SK-N-SH (cell line): Measurements from ENCODE around the gene PLXNA4. TPM values are rescaled to one million over a fixed set of nuclear protein-coding genes. Genes with fewer than 3 reads are reported as not detected.

Experiments used
- CTCF ChIA-PET: fragments of 300-600, 350-600 bp; formaldehyde crosslinking; extraction: SDS; loops from one replicate; lab custom pipeline; 2021; lab: Yijun Ruan, JAX
- POLR2A ChIA-PET: fragments of 350-600 bp; sonication (Branson Sonifier 250); formaldehyde crosslinking; extraction: SDS; loops from one replicate; lab custom pipeline; 2020; ENCODE audit warnings: antibody characterized with exemption, inconsistent platforms; lab: Yijun Ruan, JAX
- DNase-seq: peaks from one replicate; pipeline ENCODE4 v3.0.0; 2012
- H2AFZ ChIP-seq: fragments of 200-600 bp; sonication (generic); 2 replicates; pipeline ENCODE4 v1.8.1; 2016; ENCODE audit warnings: antibody characterized with exemption, mild to moderate bottlenecking, low read depth
- H3F3A ChIP-seq: fragments of 200-600 bp; sonication (generic); replicated peaks from 2 replicates; pipeline ENCODE3; 2016; ENCODE audit warnings: antibody characterized with exemption, mild to moderate bottlenecking; ENCODE audit not compliant: insufficient read depth
- H3K27ac ChIP-seq, 2 experiments: fragments of 200-500 bp in 1 of 2; fragments of 200-600 bp in 1 of 2; sonication (Bioruptor generic) in 1 of 2; sonication (generic), shearing (Covaris generic) in 1 of 2; 2 replicates each; pipeline versions ENCODE4 v1.5.1 to v1.6.1; 2014 to 2016; ENCODE audit warnings: low read depth in 2 of 2, inconsistent platforms in 1 of 2, low read length in 1 of 2, mild to moderate bottlenecking in 1 of 2, mixed read lengths in 1 of 2
- H3K27me3 ChIP-seq: fragments of 200-600 bp; sonication (generic), shearing (Covaris generic); 2 replicates; pipeline ENCODE4 v1.6.1; 2016; ENCODE audit warnings: mixed run types; ENCODE audit not compliant: insufficient read depth
- H3K36me3 ChIP-seq, 2 experiments: fragments of 200-500 bp in 1 of 2; fragments of 200-600 bp in 1 of 2; sonication (Bioruptor generic) in 1 of 2; sonication (generic) in 1 of 2; replicated peaks in 1 of 2; 2 replicates each; pipeline versions ENCODE3 to v1.5.1; 2014 to 2016; ENCODE audit warnings: low read length in 1 of 2, mild to moderate bottlenecking in 1 of 2; ENCODE audit not compliant: insufficient read depth in 2 of 2, control insufficient read depth in 1 of 2
- H3K4me1 ChIP-seq, 2 experiments: fragments of 200-500 bp in 1 of 2; fragments of 200-600 bp in 1 of 2; sonication (Bioruptor generic) in 1 of 2; sonication (generic), shearing (Covaris generic) in 1 of 2; 2 replicates each; pipeline versions ENCODE4 v1.5.1 to v1.6.1; 2014 to 2016; ENCODE audit warnings: low read depth in 1 of 2, low read length in 1 of 2, mixed run types in 1 of 2; ENCODE audit not compliant: insufficient read depth in 2 of 2, control insufficient read depth in 1 of 2
- H3K4me2 ChIP-seq: fragments of 200-600 bp; sonication (generic), shearing (Covaris generic); 2 replicates; pipeline ENCODE4 v1.6.1; 2017; ENCODE audit warnings: mixed run types
- H3K4me3 ChIP-seq, 2 experiments: fragments of 200-500 bp in 1 of 2; fragments of 200-600 bp in 1 of 2; sonication (Bioruptor generic) in 1 of 2; sonication (generic), shearing (Covaris generic) in 1 of 2; 2 replicates each; pipeline versions ENCODE4 v1.5.1 to v1.8.1; 2014 to 2016; ENCODE audit warnings: low read depth in 2 of 2, inconsistent platforms in 1 of 2, low read length in 1 of 2, mild to moderate bottlenecking in 1 of 2, mixed read lengths in 1 of 2, moderate library complexity in 1 of 2
- H3K79me2 ChIP-seq: fragments of 200-600 bp; sonication (generic); 2 replicates; pipeline ENCODE4 v1.8.1; 2017; ENCODE audit warnings: mild to moderate bottlenecking; ENCODE audit not compliant: insufficient read depth
- H3K9ac ChIP-seq: fragments of 200-600 bp; sonication (generic); 2 replicates; pipeline ENCODE4 v1.6.1; 2017; ENCODE audit warnings: mixed run types
- H3K9me2 ChIP-seq: fragments of 200-600 bp; sonication (generic); 2 replicates; pipeline ENCODE4 v1.6.1; 2017; ENCODE audit warnings: mixed run types
- H3K9me3 ChIP-seq: fragments of 200-600 bp; sonication (generic); 2 replicates; pipeline ENCODE4 v1.6.1; 2017; ENCODE audit warnings: mixed run types, mild to moderate bottlenecking, moderate library complexity
- H4K20me1 ChIP-seq: fragments of 200-600 bp; sonication (generic); 2 replicates; pipeline ENCODE4 v1.6.1; 2017; ENCODE audit warnings: mild to moderate bottlenecking, mixed run types; ENCODE audit not compliant: insufficient read depth
- ELF1 ChIP-seq: IDR thresholded peaks from 2 replicates; pipeline ENCODE4 v1.4.0; 2012
- FOXM1 ChIP-seq: IDR thresholded peaks from 2 replicates; pipeline ENCODE4 v1.4.0; 2012; ENCODE audit warnings: low read depth, mild to moderate bottlenecking
- JUND ChIP-seq: IDR thresholded peaks from 2 replicates; pipeline ENCODE4 v1.4.0; 2012
- MEF2A ChIP-seq: IDR thresholded peaks from 2 replicates; pipeline ENCODE4 v1.4.0; 2012; ENCODE audit warnings: low read depth, borderline replicate concordance
- NFIC ChIP-seq: IDR thresholded peaks from 2 replicates; pipeline ENCODE4 v1.4.0; 2012; ENCODE audit warnings: borderline replicate concordance
- POLR2AphosphoS5 ChIP-seq: IDR thresholded peaks from 2 replicates; pipeline ENCODE4 v1.6.1; 2012; ENCODE audit warnings: low read depth, low read length
- RAD21 ChIP-seq: IDR thresholded peaks from 2 replicates; pipeline ENCODE4 v1.6.1; 2012; ENCODE audit warnings: mild to moderate bottlenecking, low read length
- RCOR1 ChIP-seq: fragments of 150-350 bp; IDR thresholded peaks from 2 replicates; pipeline ENCODE4 v1.6.1; 2017; ENCODE audit warnings: antibody characterized with exemption, low read length
- RFX5 ChIP-seq: IDR thresholded peaks from 2 replicates; pipeline ENCODE4 v1.6.1; 2012; ENCODE audit warnings: mild to moderate bottlenecking, improper control_type of control experiment, low read length
- SIN3A ChIP-seq: IDR thresholded peaks from 2 replicates; pipeline ENCODE4 v1.6.1; 2012; ENCODE audit warnings: low read depth, mild to moderate bottlenecking, low read length, moderate library complexity, borderline replicate concordance
- TCF12 ChIP-seq: IDR thresholded peaks from 2 replicates; pipeline ENCODE4 v1.4.0; 2012
- YY1 ChIP-seq: IDR thresholded peaks from 2 replicates; pipeline ENCODE4 v1.4.0; 2012; ENCODE audit warnings: low read depth, mild to moderate bottlenecking
- WGBS: methylation state at CpG from one replicate; pipeline ENCODE4 v1.1.6; 2017; ENCODE audit warnings: low lambda C conversion rate; 5-methylcytosine and 5-hydroxymethylcytosine counted together
- polyA plus RNA-seq, 3 experiments: library from polyadenylated mRNA; depleted of rRNA; stranded (reverse); fragments of >200 nt; gene quantifications; 2 replicates each; pipeline ENCODE4 v1.2.3, GENCODE V29; 2012
- TF ChIP-seq, protein P1 (sequence below): fragments of 200-600 bp; sonication (generic); IDR thresholded peaks from 2 replicates; pipeline ENCODE4 v1.6.1; 2017; ENCODE audit warnings: antibody characterized with exemption, mild to moderate bottlenecking, moderate library complexity
- TF ChIP-seq, protein P2 (sequence below): IDR thresholded peaks from 2 replicates; pipeline ENCODE4 v1.4.0; 2012; ENCODE audit warnings: low read depth
- TF ChIP-seq, protein P3 (sequence below): IDR thresholded peaks from 2 replicates; pipeline ENCODE4; 2012
- TF ChIP-seq, protein P4 (sequence below): IDR thresholded peaks from 2 replicates; pipeline ENCODE4 v1.4.0; 2012; ENCODE audit warnings: low read depth, borderline replicate concordance
- TF ChIP-seq, protein P5 (sequence below): IDR thresholded peaks from 2 replicates; pipeline ENCODE4 v1.6.1; 2012; ENCODE audit warnings: mild to moderate bottlenecking, low read depth, low read length, moderate library complexity
- TF ChIP-seq, protein P6 (sequence below): fragments of 150-350 bp; IDR thresholded peaks from 2 replicates; pipeline ENCODE4 v1.6.1; 2016; ENCODE audit warnings: mild to moderate bottlenecking, low read depth, low read length

The PLXNA4 gene
- polyA plus RNA-seq, 1 of the 3 experiments (the other 2 are of a cell fraction): 2.4 TPM

DNA sequence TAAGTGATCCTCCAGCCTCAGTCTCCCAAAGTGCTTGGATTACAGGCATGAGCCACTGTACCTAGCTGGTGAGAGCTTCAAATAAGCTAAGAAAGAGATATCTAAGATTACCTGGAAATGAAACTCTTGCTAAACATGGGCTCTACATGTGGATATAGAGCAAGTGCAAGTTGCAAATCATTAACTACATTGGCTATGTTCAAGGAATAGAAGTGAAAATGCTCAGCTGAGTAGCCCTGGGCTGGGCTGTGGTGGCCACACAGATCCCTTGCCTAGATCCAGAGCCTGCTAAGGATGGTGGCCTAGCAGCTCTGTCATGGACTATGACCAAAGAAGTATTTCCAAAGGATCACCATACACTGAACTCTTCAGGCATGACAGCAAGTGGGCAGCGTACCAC lies 209.3 kb downstream of the PLXNA4 start:
- H3F3A ChIP-seq: no peaks in the 10 kb centered on the region
- no peak overlapping the region for H2AFZ ChIP-seq
- DNase-seq: no peak
- H3K79me2 ChIP-seq: no peaks in the 10 kb centered on the region
- H3K4me3 ChIP-seq: no peak overlapping the region
- WGBS: 84% methylated on average over 1 of the region's 1 CpG
- no peaks in the 10 kb centered on the region for H3K9me3 ChIP-seq
- H3K9ac ChIP-seq: no peak overlapping the region
- H3K27ac ChIP-seq: no peak overlapping the region
- ChIA-PET POLR2A (no interaction called here), CTCF (no interaction called here)
- no peaks in the 10 kb centered on the region for H3K9me2 ChIP-seq
- no peak overlapping the region for H3K4me2 ChIP-seq
- TF ChIP-seq, protein P1, sequence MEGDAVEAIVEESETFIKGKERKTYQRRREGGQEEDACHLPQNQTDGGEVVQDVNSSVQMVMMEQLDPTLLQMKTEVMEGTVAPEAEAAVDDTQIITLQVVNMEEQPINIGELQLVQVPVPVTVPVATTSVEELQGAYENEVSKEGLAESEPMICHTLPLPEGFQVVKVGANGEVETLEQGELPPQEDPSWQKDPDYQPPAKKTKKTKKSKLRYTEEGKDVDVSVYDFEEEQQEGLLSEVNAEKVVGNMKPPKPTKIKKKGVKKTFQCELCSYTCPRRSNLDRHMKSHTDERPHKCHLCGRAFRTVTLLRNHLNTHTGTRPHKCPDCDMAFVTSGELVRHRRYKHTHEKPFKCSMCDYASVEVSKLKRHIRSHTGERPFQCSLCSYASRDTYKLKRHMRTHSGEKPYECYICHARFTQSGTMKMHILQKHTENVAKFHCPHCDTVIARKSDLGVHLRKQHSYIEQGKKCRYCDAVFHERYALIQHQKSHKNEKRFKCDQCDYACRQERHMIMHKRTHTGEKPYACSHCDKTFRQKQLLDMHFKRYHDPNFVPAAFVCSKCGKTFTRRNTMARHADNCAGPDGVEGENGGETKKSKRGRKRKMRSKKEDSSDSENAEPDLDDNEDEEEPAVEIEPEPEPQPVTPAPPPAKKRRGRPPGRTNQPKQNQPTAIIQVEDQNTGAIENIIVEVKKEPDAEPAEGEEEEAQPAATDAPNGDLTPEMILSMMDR: no peak
- TF ChIP-seq POLR2AphosphoS5: no peak
- TF ChIP-seq, protein P2, sequence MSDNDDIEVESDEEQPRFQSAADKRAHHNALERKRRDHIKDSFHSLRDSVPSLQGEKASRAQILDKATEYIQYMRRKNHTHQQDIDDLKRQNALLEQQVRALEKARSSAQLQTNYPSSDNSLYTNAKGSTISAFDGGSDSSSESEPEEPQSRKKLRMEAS: no peak
- TF ChIP-seq RAD21: no peak
- TF ChIP-seq FOXM1: no peak
- TF ChIP-seq RCOR1: no peak
- TF ChIP-seq, protein P3, sequence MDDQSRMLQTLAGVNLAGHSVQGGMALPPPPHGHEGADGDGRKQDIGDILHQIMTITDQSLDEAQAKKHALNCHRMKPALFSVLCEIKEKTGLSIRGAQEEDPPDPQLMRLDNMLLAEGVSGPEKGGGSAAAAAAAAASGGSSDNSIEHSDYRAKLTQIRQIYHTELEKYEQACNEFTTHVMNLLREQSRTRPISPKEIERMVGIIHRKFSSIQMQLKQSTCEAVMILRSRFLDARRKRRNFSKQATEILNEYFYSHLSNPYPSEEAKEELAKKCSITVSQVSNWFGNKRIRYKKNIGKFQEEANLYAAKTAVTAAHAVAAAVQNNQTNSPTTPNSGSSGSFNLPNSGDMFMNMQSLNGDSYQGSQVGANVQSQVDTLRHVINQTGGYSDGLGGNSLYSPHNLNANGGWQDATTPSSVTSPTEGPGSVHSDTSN: no peak
- TF ChIP-seq NFIC: no peak
- H3K4me1 ChIP-seq: peaks cover 0 to 16% of the 10 kb centered on the region in 2 experiments; a peak in 1 of 4 replicates
- H3K36me3 ChIP-seq: no peaks in the 10 kb centered on the region
- H3K27me3 ChIP-seq: no peaks in the 10 kb centered on the region; the same call in 1 of the 2 replicates
- H4K20me1 ChIP-seq: peaks cover 5% of the 10 kb centered on the region; the same call in 1 of the 2 replicates

DNA sequence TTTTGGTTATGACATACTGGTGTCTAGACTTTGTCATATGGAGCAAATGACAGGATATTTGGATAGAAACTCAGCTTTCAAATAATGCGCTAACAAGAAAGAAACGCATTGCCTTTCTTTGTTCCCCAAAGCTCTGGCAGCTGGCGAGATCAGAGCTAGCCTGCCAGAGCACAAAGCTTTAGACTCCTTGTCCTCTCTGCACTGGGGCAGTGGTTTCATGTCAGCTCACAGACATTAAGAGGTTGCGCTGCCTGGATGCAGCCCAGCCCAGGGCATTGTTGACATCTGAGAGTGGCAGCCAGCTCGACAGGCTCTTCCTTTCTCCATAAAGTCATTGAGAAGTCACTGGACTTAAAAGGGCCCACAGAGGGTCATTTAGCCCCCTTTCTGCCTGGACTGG lies 212.0 kb downstream of the PLXNA4 start:
- Histone ChIP-seq H3K9me2 (no peaks in the 10 kb centered on the region), H4K20me1 (peaks cover 5% of the 10 kb centered on the region; the same call in 1 of the 2 replicates), H3K79me2 (no peaks in the 10 kb centered on the region), H3K4me2 (no peak overlapping the region), H3K9me3 (no peaks in the 10 kb centered on the region), H3K9ac (no peak overlapping the region), H2AFZ (no peak overlapping the region), H3K27me3 (no peaks in the 10 kb centered on the region; the same call in 1 of the 2 replicates), H3K27ac (no peak overlapping the region), H3K4me3 (no peak overlapping the region), H3F3A (no peaks in the 10 kb centered on the region), H3K36me3 (no peaks in the 10 kb centered on the region), H3K4me1 (peaks cover 0 to 22% of the 10 kb centered on the region in 2 experiments; a peak in 1 of 4 replicates)
- TF ChIP-seq ELF1 (no peak), JUND (no peak), TCF12 (no peak), MEF2A (no peak), RAD21 (no peak), SIN3A (no peak), RFX5 (no peak), YY1 (no peak), NFIC (no peak), POLR2AphosphoS5 (no peak)
- TF ChIP-seq, protein P4, sequence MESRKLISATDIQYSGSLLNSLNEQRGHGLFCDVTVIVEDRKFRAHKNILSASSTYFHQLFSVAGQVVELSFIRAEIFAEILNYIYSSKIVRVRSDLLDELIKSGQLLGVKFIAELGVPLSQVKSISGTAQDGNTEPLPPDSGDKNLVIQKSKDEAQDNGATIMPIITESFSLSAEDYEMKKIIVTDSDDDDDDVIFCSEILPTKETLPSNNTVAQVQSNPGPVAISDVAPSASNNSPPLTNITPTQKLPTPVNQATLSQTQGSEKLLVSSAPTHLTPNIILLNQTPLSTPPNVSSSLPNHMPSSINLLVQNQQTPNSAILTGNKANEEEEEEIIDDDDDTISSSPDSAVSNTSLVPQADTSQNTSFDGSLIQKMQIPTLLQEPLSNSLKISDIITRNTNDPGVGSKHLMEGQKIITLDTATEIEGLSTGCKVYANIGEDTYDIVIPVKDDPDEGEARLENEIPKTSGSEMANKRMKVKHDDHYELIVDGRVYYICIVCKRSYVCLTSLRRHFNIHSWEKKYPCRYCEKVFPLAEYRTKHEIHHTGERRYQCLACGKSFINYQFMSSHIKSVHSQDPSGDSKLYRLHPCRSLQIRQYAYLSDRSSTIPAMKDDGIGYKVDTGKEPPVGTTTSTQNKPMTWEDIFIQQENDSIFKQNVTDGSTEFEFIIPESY: no peak
- TF ChIP-seq, protein P5, sequence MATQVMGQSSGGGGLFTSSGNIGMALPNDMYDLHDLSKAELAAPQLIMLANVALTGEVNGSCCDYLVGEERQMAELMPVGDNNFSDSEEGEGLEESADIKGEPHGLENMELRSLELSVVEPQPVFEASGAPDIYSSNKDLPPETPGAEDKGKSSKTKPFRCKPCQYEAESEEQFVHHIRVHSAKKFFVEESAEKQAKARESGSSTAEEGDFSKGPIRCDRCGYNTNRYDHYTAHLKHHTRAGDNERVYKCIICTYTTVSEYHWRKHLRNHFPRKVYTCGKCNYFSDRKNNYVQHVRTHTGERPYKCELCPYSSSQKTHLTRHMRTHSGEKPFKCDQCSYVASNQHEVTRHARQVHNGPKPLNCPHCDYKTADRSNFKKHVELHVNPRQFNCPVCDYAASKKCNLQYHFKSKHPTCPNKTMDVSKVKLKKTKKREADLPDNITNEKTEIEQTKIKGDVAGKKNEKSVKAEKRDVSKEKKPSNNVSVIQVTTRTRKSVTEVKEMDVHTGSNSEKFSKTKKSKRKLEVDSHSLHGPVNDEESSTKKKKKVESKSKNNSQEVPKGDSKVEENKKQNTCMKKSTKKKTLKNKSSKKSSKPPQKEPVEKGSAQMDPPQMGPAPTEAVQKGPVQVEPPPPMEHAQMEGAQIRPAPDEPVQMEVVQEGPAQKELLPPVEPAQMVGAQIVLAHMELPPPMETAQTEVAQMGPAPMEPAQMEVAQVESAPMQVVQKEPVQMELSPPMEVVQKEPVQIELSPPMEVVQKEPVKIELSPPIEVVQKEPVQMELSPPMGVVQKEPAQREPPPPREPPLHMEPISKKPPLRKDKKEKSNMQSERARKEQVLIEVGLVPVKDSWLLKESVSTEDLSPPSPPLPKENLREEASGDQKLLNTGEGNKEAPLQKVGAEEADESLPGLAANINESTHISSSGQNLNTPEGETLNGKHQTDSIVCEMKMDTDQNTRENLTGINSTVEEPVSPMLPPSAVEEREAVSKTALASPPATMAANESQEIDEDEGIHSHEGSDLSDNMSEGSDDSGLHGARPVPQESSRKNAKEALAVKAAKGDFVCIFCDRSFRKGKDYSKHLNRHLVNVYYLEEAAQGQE: no peak
- TF ChIP-seq, protein P6, sequence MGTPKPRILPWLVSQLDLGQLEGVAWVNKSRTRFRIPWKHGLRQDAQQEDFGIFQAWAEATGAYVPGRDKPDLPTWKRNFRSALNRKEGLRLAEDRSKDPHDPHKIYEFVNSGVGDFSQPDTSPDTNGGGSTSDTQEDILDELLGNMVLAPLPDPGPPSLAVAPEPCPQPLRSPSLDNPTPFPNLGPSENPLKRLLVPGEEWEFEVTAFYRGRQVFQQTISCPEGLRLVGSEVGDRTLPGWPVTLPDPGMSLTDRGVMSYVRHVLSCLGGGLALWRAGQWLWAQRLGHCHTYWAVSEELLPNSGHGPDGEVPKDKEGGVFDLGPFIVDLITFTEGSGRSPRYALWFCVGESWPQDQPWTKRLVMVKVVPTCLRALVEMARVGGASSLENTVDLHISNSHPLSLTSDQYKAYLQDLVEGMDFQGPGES: no peak
- 77% methylated on average over 5 of the region's 5 CpGs for WGBS
- DNase-seq: no peak
- POLR2A ChIA-PET: no interaction called here
- CTCF ChIA-PET: interaction anchor here (0.7 to 1.6 kb wide), 3 partner anchors 46 to 213 kb away, joined by 3 to 4 read pairs (median 3); no protein-coding TSS in a partner anchor
